ENCODE measurements around the gene CALB2. TPM values are rescaled to one million over a fixed set of nuclear protein-coding genes. Genes with fewer than 3 reads are reported as not detected.

Gene CALB2
- total RNA-seq, 1 donor from 2014 or later, result not detected

DNA sequence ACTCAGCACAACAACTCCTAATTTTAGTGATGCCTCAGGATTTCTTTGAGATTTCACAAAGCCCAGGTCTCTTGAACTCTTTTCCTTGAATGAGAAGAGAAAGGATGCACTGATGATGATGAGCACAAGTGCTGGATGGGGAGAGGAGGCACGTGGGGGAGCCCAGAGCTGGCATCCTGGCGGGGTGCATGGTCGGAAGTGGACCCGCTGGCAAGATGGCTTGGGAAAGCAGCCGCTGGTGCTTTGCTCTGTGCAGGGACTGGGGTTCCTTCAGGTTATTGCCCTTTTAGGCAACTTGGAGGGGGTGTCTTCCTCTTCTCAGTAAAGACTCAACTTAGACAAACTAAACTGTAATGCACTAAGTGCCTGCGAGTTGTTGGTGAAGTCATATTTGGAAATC is 22.3 kb downstream of the CALB2 start:
- Mint-ChIP-seq H3K9me3 (no peaks in the 10 kb centered on the region), H3K4me3 (no peak overlapping the region), H3K36me3 (ENCODE audit: low read depth) (no peaks in the 10 kb centered on the region), H3K27me3 (ENCODE audit: insufficient read depth) (no peaks in the 10 kb centered on the region), H3K4me1 (ENCODE audit: low read depth) (no peaks in the 10 kb centered on the region), H3K27ac (no peak overlapping the region)
- DNase-seq (ENCODE audit: low spot score), result no peak
- intact Hi-C loops (cut with micrococcal nuclease), result no loop called here

DNA sequence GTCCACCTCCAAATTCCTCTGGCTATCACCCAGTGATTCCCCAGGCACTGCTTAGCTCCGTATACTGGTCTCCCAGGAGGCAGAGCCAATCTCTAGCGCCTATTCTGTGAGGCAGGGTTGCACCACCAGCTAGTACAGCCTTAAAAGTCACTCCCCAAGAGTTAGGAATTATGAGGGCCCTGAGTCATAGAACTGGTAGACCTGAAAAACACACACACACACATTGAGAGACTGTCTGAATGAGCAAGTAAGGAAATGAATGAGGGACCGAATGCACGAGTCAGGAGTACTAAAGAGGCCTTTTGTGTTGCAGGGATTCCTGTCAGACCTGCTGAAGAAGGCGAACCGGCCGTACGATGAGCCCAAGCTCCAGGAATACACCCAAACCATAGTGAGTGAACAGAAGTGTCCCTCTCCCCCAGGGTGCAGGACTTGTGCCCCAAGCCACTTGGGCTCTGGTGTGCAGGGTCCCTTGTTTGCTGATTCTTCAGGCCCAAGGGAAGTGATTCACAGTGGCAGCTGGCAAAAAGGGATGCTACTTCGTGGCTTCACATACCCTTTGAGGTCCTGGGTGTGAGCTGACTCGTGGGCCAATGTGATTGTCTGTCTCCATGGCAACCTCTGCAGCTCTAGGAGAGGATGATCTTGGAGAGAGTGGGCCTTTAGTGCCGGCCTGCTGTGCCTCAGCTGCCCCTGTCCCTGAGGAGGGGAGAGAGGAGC is 24.7 kb downstream of the CALB2 start:
- no peak overlapping the region for H3K4me3 Mint-ChIP-seq
- intact Hi-C loops (cut with micrococcal nuclease), result no loop called here
- no peaks in the 10 kb centered on the region for H3K4me1 Mint-ChIP-seq (ENCODE audit: low read depth)
- no peaks in the 10 kb centered on the region for H3K9me3 Mint-ChIP-seq
- H3K27me3 Mint-ChIP-seq (ENCODE audit: insufficient read depth), result no peaks in the 10 kb centered on the region
- H3K36me3 Mint-ChIP-seq (ENCODE audit: low read depth), result no peaks in the 10 kb centered on the region
- H3K27ac Mint-ChIP-seq, result no peak overlapping the region
- DNase-seq (ENCODE audit: low spot score), result no peak

DNA sequence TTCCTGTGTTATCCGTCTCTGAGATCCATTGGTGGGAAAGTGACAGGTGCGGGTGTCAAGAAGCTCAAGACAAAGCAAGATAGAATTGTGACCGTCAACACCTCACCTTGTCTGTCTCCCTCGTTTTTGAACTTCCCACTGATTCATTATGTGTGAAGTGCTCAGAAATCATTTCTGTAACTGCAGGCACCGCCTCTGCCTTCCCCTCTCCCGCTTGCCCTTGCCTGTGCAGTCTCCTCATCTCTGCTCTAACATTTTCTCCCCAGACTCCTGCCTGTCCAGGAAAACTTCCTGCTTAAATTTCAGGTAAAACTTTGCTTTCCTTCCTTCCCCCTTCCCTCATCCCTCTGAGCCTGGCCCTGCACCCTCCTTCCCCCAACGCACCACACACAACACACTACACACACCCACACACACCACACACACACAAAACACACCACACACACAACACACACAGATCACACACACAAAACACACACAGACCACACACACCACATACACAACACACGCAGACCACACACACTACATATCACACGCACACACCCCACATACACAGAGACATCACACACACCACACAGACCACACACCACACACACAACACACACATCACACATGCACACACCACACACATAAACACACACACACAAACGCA is 25.7 kb downstream of the CALB2 start:
- Mint-ChIP-seq H3K27ac (no peak overlapping the region), H3K27me3 (ENCODE audit: insufficient read depth) (no peaks in the 10 kb centered on the region), H3K9me3 (no peaks in the 10 kb centered on the region), H3K36me3 (ENCODE audit: low read depth) (no peaks in the 10 kb centered on the region), H3K4me3 (no peak overlapping the region), H3K4me1 (ENCODE audit: low read depth) (no peaks in the 10 kb centered on the region)
- DNase-seq (ENCODE audit: low spot score), result no peak
- intact Hi-C loops (cut with micrococcal nuclease), result no loop called here

DNA sequence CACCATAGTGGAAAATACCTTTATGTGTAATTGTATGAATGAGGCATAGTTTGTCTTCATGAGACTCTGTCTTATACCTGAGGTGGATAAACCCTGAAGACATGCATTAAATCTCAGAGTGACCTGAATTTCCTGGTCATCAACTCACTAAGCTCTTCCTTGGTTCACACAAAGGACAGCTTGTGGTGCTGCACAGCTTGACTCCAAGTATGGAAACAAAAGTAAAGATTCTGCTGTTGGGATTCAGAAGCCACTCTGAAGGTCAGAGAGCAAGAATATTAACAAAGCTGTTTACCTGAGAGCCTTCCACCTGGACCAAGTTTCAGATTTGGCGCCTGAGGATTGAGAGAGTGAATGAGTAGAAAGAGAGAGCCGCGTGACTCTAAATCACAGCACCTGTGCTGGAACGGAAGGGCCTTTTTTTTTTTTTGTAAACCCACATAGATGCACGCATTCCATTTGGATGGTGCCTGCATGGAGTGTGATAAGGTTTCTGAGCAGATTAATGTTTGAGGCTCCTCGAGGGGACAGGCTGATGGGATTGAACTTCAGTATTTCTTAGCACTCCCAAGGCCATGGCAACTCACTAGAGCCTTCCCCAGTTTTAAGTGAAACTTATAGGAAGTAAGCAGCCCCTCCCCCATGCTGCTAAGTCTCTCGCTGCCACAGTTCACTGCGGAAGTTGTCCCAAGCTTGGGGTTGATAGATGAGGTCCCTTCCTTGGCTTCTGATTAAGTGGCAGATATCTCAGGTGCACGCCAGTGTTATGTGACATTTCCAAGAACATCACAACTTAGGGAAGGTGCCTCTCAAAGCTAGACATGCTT is 28.7 kb downstream of the CALB2 start:
- Mint-ChIP-seq H3K4me3 (no peak overlapping the region), H3K27ac (no peak overlapping the region), H3K4me1 (ENCODE audit: low read depth) (no peaks in the 10 kb centered on the region), H3K27me3 (ENCODE audit: insufficient read depth) (no peaks in the 10 kb centered on the region), H3K9me3 (no peaks in the 10 kb centered on the region), H3K36me3 (ENCODE audit: low read depth) (no peaks in the 10 kb centered on the region)
- no peak for DNase-seq (ENCODE audit: low spot score)
- intact Hi-C loops (cut with micrococcal nuclease), result no loop called here

DNA sequence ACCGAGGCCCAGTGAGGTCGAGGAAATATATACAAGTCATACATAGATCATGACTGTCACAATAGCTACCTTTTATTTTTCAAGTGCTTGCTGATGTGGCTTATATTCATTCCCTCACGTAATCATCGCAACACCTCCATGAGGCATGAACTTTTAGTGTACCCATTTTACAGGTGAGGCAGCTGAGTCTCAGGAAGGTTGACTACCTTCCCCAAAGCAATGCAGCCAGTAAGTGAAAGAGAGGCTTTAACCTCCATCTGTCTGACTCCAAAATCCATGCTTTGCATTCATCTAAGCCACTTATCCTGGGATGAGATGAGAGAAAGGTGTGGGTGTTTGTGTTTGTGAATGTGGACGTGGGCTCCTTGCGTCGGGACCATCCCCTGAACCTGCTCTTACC is 30.8 kb downstream of the CALB2 start:
- intact Hi-C loops (cut with micrococcal nuclease), result no loop called here
- H3K27ac Mint-ChIP-seq, result no peak overlapping the region
- no peaks in the 10 kb centered on the region for H3K9me3 Mint-ChIP-seq
- DNase-seq (ENCODE audit: low spot score), result no peak
- H3K27me3 Mint-ChIP-seq (ENCODE audit: insufficient read depth), result no peaks in the 10 kb centered on the region
- H3K4me3 Mint-ChIP-seq, result no peak overlapping the region
- no peaks in the 10 kb centered on the region for H3K36me3 Mint-ChIP-seq (ENCODE audit: low read depth)
- no peaks in the 10 kb centered on the region for H3K4me1 Mint-ChIP-seq (ENCODE audit: low read depth)

DNA sequence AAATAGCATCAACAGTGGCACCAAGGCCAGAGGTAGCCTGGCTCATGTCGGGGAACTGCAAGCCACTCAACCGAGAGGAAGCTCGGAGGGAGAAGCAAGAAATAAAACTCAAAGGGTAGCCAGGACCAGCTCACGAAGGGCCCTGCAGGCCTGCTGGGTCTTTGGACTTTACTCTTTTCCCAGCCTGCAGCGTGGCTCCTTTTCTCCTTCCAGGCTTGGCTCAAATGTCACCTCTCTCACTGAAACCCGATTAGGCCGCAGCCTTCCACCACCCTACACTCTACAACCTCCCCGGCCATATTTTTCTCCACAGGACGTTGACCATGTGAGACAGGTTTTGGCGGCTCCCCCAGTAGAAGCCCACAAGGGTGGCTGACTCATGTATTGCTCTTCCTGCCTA is 38.1 kb downstream of the CALB2 start:
- H3K4me3 Mint-ChIP-seq, result no peak overlapping the region
- H3K27ac Mint-ChIP-seq, result no peak overlapping the region
- no peaks in the 10 kb centered on the region for H3K9me3 Mint-ChIP-seq
- H3K36me3 Mint-ChIP-seq (ENCODE audit: low read depth), result no peaks in the 10 kb centered on the region
- intact Hi-C loops (cut with micrococcal nuclease), result no loop called here
- peaks cover 8% of the 10 kb centered on the region for H3K27me3 Mint-ChIP-seq (ENCODE audit: insufficient read depth)
- no peaks in the 10 kb centered on the region for H3K4me1 Mint-ChIP-seq (ENCODE audit: low read depth)
- DNase-seq (ENCODE audit: low spot score), result no peak

DNA sequence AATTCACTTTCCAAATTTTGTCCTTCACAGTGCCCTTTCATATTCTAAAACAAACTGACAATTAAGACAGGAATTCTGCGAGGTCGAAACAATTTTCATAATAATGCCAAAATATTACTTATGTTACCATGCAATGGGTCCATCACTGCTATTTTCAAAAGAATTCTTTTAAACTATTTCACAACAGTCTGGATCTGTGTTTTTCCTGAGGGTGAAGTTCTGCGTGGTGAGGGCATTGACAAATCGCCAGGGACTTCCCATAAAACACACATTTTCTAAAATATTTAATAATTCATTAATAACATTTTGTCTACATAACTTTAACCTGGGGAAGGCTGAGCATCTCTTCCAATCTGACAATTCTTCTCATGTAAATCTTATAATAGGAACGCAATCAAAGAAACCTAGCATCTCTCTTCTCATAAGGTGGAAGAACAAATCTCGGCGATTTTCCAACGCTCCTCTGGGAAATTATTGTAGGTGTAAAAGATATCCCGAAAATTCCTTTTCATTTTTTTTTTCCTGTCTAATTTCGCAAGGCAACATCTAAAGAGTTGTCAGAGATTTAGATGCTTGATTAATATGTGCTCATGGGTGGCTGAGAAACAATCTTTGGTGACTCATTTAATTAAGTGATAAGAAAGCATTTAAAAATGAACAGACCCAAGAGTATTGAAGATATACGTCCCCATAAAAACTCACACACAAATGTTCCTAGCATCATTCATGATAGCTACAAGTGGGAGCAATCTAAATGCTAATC is 41.5 kb downstream of the CALB2 start:
- intact Hi-C loops (cut with micrococcal nuclease), result no loop called here
- H3K36me3 Mint-ChIP-seq (ENCODE audit: low read depth), result no peaks in the 10 kb centered on the region

DNA sequence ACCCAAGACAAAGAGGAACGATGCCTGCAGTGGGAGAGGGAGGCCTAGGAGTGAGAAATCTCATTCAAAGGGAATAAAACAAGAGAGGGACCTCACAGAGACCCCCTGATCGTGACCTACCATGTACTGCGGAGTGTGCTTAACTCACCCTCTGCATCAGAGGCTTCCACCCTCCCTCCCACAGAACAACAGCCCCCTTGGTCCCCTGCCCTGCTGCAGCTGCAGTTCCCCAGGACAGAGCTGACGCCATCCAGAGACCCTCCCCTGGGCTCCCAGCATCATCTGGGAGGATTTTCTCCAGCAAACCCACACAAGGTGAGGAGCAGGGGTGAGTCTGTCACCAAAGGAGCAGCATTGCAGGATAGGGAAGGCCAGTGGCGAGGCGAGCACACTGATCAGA is 43.5 kb downstream of the CALB2 start:
- H3K9me3 Mint-ChIP-seq, result no peaks in the 10 kb centered on the region
- H3K4me1 Mint-ChIP-seq (ENCODE audit: low read depth), result no peaks in the 10 kb centered on the region
- intact Hi-C loops (cut with micrococcal nuclease), result no loop called here
- H3K27me3 Mint-ChIP-seq (ENCODE audit: insufficient read depth), result peaks cover 5% of the 10 kb centered on the region
- DNase-seq (ENCODE audit: low spot score), result no peak
- H3K27ac Mint-ChIP-seq, result no peak overlapping the region
- no peaks in the 10 kb centered on the region for H3K36me3 Mint-ChIP-seq (ENCODE audit: low read depth)
- H3K4me3 Mint-ChIP-seq, result no peak overlapping the region

More for the DNA sequence above, 41.5 kb downstream of the CALB2 start:
- Mint-ChIP-seq H3K27ac (no peak overlapping the region), H3K4me1 (ENCODE audit: low read depth) (no peaks in the 10 kb centered on the region), H3K4me3 (no peak overlapping the region), H3K9me3 (no peaks in the 10 kb centered on the region), H3K27me3 (ENCODE audit: insufficient read depth) (peaks cover 8% of the 10 kb centered on the region)
- no peak for DNase-seq (ENCODE audit: low spot score)

DNA sequence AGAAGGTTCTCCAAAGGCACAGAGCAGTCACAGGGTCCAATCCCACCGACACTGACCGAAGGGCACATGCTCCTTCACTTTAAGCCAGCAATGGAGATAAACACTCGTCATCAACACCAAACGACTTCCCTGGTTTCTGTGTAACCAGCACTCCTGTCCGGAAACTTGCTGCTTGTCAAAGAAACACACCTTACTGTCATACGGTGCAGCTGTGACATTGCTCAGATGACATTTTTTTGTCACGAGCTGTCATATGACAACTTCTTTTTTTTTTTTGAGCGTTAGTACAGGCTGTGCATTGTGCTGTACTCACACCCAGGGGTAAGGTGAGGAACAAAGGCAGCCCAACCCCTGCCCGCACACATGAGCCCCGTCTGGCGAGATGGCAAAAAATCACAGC is 44.2 kb downstream of the CALB2 start:
- no peaks in the 10 kb centered on the region for H3K9me3 Mint-ChIP-seq
- no peak overlapping the region for H3K4me3 Mint-ChIP-seq
- no peaks in the 10 kb centered on the region for H3K36me3 Mint-ChIP-seq (ENCODE audit: low read depth)
- no peak for DNase-seq (ENCODE audit: low spot score)
- peaks cover 6% of the 10 kb centered on the region for H3K27me3 Mint-ChIP-seq (ENCODE audit: insufficient read depth)
- H3K27ac Mint-ChIP-seq, result no peak overlapping the region
- peaks cover 1% of the 10 kb centered on the region for H3K4me1 Mint-ChIP-seq (ENCODE audit: low read depth)
- intact Hi-C loops (cut with micrococcal nuclease), result no loop called here

DNA sequence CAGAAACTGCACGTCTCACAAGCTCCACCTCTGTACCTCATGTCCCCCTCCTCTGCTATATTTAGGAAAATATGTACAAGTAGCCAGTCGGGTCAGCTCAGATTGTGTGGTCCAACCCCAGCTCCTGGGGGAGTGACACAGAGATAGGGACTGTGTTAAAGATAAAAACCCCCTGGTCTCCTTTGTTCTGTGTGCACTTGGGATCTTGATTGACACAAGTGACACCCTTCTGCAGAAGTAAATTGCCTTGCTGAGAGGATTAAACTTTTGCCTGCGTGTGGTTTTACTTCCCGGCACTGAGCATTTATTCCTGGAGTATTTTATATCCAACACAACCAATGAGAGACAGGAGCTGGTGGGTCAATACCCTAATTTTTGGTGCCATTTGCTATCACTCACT is 45.8 kb downstream of the CALB2 start:
- H3K27ac Mint-ChIP-seq, result no peak overlapping the region
- H3K4me3 Mint-ChIP-seq, result no peak overlapping the region
- intact Hi-C loops (cut with micrococcal nuclease), result no loop called here
- peaks cover 5% of the 10 kb centered on the region for H3K4me1 Mint-ChIP-seq (ENCODE audit: low read depth)
- H3K27me3 Mint-ChIP-seq (ENCODE audit: insufficient read depth), result peaks cover 8% of the 10 kb centered on the region
- no peaks in the 10 kb centered on the region for H3K36me3 Mint-ChIP-seq (ENCODE audit: low read depth)
- no peak for DNase-seq (ENCODE audit: low spot score)
- no peaks in the 10 kb centered on the region for H3K9me3 Mint-ChIP-seq

DNA sequence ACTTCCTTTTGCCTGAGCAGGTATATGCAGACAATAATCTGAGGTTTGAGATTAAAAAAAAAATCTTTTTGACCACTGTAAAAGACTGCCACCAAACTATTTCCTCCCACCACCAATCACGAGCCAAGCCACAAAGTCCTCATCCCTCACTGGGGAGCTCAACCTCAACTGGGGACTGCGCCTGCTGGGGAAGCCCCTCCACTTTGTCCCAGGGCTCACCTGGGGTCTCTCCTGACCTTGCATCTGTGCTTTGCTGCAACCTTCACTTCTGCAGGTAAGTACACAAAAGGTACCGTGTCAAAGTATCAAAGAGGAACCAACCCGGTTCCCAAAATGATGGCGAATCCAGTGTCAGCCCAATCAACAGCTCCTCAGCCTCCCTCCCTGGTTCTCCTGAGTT is 47.8 kb downstream of the CALB2 start:
- H3K9me3 Mint-ChIP-seq, result no peaks in the 10 kb centered on the region
- H3K4me3 Mint-ChIP-seq, result no peak overlapping the region
- DNase-seq (ENCODE audit: low spot score), result no peak
- intact Hi-C loops (cut with micrococcal nuclease), result no loop called here
- no peaks in the 10 kb centered on the region for H3K36me3 Mint-ChIP-seq (ENCODE audit: low read depth)
- peaks cover 5% of the 10 kb centered on the region for H3K4me1 Mint-ChIP-seq (ENCODE audit: low read depth)
- H3K27me3 Mint-ChIP-seq (ENCODE audit: insufficient read depth), result peaks cover 9% of the 10 kb centered on the region
- H3K27ac Mint-ChIP-seq, result no peak overlapping the region

DNA sequence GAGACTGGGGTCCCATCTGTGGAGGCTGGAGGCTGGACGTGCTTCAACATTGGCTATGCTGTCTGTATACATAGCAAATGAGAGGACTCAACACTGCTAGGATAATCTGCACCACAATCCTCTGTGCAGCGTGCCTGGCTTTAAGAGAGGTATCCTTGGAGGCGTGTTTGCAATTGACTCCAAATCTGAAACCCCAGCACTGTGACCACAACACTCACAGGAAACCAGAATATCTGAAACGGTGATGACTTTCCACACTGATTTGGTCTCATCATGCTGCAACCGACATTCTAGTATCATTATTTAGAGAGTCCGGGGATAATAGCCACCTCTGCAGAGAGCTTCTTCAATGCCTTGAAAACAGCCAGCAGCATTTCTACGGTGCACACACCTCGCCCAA is 48.2 kb downstream of the CALB2 start:
- H3K27me3 Mint-ChIP-seq (ENCODE audit: insufficient read depth), result peaks cover 9% of the 10 kb centered on the region
- intact Hi-C loops (cut with micrococcal nuclease), result no loop called here
- H3K9me3 Mint-ChIP-seq, result no peaks in the 10 kb centered on the region

More for the DNA sequence above, 48.2 kb downstream of the CALB2 start:
- Mint-ChIP-seq H3K36me3 (ENCODE audit: low read depth) (no peaks in the 10 kb centered on the region), H3K4me1 (ENCODE audit: low read depth) (peaks cover 5% of the 10 kb centered on the region), H3K4me3 (no peak overlapping the region), H3K27ac (no peak overlapping the region)
- DNase-seq (ENCODE audit: low spot score), result no peak
